COLO668 (cell line): ENCODE data around the gene ARHGEF25.

Source experiments
- DNase-seq: peaks from one replicate; lab custom pipeline; 2025; ENCODE audit not compliant: unreplicated experiment; lab: John Stamatoyannopoulos, UW

The ARHGEF25 gene

GRCh38 chr12:57584690-57585089, 26.5 kb upstream of the ARHGEF25 start:
- DNase-seq = no peak

DNA sequence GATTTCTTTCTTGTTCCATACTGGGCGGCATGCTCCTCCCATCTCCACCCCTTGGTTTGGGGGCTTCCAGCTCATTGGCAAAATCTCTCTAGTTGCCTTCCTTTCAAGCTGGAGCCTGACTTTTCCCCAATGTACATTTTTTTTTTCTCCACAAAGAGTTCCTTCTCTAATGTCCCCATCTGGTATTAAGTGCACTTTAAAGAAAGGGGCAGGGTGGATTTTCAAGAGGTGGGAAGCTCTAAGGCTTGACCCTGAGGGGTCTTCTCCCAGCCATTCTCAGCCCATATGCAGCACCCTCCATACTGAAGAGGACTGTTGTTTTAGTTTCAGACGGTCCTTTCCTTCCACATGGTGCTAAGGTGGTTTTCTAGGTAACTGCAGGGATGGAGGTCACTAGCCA, 26.1 kb upstream of the ARHGEF25 start:
- DNase-seq = no peak

DNA sequence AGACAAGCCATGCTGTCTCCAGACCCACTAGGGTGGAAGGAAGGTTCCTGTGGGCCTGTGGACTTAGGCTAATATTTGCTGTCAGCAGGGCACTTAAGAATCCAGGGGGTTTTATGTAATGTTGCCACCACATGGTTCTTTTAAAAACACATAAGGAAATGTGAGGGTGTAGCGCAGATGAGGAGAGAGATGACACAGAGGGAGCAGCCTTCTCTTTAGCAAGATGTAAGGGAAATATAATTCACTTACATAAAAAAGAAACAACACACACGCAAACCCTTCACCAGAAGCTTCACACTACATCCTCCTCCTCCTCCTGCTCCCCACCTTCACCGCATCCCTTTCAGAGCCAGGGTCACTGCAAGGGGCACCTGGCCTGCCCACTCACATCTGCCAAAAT, 25.1 kb upstream of the ARHGEF25 start:
- no peak for DNase-seq

DNA sequence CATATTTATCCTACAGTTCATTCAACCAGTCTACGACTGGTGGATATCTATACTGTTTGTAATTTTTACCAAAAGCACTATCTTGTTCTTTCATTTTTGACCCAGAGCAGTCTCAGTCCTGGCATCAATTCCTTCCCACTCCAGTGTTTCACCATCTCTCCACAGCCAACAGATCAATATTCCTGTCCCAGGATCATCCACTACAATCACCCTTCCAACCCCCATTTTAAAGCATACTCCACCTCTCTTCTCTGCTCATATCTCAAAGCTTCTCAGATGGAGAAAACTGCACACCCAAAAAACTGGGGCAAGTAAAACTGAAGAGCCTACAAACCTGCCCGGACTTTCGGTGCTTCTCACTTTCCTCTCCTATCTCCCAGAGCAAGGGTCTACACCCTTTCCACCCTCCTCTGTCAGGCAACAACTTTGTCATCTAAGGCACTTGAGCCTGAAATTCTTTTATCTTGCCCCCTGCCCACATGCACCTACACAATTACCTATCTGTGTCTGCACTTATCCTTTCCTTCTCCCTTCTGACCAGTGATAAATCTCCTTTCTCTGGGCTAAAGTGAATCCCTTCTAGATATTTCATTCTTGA, 24.3 kb upstream of the ARHGEF25 start:
- no peak for DNase-seq

DNA sequence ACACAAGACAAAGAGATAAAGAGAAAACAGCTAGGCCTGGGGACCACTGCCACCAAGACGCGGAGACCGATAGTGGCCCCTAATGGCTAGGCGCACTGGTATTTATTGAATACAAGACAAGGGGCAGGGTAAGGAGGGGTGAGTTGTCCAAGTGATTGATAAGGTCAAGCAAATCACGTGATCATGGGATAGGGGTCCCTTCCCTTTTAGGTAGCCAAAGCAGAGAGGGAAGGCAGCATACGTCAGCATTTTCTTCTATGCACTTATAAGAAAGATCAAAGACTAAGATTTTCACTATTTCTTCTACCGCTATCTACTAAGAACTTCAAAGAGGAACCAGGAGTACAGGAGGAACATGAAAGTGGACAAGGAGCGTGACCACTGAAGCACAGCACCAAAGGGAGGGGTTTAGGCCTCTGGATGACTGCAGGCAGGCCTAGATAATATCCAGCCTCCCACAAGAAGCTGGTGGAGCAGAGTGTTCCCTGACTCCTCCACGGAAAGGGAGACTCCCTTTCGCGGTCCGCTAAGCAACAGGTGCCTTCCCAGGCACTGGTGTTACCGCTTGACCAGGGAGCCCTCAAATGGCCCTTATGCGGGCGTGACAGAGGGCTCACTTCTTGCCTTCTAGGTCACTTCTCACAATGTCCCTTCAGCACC, 22.2 kb upstream of the ARHGEF25 start:
- DNase-seq = peak; percentile 7

- DNase-seq = no peak
Observed at GRCh38 chr12:57590479-57590863, 20.8 kb upstream of the ARHGEF25 start.

DNA sequence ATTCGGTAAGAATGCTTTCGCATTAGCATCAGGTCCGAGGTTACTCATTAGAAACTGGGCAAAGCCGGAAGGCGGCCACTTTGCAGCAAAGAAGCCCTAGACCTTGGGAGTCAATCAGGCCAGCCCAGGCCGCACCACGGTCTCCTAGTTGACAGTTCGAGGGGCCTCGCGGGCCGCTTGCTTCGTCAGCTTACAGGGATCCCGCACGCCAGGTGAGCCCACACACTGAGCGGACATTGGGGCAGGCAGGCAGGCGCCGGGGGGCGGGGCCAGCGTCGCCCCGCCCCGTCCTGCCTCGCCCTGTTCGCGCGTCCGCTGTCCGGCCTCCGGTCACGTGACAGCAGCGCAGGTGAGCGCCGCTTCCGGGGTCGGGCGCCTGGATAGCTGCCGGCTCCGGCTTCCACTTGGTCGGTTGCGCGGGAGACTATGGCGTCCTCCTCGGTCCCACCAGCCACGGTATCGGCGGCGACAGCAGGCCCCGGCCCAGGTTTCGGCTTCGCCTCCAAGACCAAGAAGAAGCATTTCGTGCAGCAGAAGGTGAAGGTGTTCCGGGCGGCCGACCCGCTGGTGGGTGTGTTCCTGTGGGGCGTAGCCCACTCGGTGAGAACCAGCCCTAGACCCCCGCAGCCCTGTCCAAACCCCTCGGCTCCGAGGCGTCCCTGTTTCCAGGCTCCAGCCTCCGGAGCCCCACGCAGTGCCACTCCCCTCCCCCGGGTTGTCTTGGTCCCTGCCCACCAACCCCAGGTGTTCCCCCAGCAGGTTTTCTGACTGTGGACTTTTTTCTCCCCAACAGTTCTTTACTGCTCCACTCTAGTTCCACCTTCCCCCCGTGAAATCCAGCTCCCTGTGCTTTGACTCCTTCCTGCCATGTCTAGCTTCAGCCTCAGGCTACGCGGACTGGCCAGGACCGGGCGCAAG, 20.1 kb upstream of the ARHGEF25 start, which contains the start of gene PIP4K2C:
Gene PIP4K2C (plus strand): TSS at position 329 of the 918 bp plus-strand sequence. CDS start 98 bp downstream, at position 427.
- peak; percentile 86 for DNase-seq

DNA sequence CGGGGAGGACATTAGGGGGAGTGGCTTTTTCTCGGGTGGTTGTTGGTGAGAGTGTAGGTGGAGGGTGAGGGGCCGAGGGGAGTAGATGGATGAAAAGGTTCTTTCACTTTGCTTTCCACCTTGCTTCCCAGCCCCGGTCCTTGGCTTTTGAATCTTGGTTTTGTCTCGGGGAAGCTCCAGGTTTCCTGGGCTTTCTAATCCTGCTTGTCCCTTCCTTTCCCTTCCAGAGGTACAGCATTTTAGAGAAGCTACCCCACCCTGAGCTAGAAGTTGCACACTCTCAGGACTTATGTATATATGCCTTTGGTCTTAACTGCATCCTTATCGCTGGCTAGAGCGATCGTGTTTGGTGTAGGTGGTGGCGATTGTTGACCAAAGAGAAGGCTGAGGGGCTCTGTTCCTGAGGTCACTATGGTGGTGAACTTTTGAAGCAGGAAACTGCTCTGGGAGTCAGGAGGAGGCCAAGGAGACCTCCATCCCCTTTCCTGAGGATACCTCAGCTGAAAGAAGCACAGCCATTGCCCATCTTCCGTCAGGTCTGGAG, 19.4 kb upstream of the ARHGEF25 start:
- DNase-seq = no peak

- DNase-seq = no peak
Observed at GRCh38 chr12:57592551-57593165, 18.6 kb upstream of the ARHGEF25 start.

GRCh38 chr12:57593187-57593586, 18.0 kb upstream of the ARHGEF25 start:
- no peak for DNase-seq

GRCh38 chr12:57600395-57600794, 10.8 kb upstream of the ARHGEF25 start:
- no peak for DNase-seq

DNA sequence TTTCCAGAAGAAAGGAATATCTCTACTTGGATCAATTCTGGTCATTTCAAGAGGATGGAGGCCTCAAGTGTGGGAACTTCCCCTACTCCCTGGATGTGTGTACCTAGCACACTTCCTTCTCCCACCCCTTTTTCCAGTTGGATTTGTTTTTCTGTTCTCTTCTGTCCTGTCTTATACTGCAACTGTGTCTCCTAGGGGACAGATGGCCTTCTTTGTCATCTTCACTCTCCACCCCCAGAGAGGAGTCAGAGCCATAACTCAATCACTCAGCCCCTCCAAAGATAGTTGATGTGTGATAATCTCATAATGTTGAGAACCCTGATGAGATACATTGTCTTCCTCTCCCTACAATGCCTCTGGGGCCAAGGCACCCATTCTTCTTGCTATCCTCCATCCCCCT, 8.7 kb upstream of the ARHGEF25 start:
- no peak for DNase-seq

GRCh38 chr12:57603324-57603723, 7.9 kb upstream of the ARHGEF25 start:
- DNase-seq = no peak

DNA sequence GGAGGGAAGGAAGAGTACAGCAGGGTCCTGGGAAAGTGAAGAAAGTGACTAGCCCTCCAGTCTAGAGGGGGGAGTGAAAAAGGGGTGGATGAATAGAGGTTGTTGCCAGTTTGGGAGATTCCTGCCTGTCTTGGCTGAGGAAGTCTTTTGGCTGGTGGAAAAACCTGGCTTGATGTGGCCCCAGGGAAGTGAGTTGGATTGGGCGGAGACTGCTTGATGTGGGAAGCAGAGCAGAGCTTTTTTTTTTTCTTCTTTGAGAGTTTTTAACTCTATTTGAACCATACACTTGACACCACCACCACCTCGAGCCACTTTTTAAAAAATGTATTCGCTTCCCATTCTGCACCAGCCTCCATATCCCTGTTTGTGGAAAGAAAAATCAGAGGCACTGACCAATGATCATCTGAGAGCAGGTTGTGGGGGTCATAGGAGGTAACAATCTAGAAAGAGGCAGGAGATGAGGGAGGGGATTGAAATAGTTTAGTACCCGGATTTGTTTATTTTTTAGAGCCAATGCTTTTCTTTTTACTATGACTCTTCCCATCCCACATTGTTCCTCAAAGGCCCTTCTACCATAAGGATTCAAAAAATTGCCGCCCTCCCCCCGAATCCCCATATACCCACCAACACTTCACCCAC, 7.3 kb upstream of the ARHGEF25 start:
- DNase-seq = no peak

GRCh38 chr12:57604454-57604991, 6.7 kb upstream of the ARHGEF25 start, which contains the start of gene DTX3:
Gene DTX3, plus strand, starts transcription at chr12:57604824. Its CDS starts 1,694 bp downstream, at chr12:57606518.
- DNase-seq = peak; percentile 20

DNA sequence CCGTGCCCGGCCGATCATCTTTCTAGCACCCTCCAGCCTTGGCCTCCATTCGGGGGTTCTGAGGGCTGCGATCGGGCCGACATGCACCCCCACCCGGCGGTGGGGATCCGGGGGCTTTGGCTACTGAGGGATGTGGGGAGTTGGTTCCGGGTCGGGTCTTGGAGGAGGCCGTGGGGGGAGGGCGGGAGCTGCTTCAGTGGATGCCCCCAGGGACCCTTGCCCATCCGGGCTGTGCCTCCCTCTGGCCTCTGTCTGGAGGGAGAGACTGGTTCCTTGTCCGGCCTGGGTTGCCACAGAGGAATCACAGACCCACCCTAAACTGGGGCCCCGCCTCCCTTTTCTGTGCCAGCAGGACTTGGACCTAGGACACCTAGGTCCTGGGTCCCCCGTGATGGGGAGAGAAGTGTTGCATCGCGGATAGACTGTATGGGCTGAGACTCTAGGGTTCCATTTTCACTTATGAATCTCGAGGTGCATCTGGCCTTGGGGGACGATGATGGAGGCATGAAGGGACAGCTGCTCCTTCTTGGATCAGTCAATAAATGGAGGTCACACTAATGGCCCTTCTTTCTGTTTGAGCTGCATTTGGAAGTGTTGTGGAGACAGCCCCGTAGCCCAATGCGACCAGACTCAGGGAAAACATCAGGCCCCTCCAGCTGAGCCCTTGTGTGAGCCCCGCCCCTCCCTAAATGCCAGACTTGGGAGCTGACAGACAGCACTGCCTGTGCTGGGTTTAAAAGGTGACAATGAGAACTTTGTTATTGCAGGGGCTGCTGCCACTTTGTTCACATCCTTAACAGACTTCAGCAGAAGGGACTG, 6.0 kb upstream of the ARHGEF25 start:
- peak; percentile 9 for DNase-seq

DNA sequence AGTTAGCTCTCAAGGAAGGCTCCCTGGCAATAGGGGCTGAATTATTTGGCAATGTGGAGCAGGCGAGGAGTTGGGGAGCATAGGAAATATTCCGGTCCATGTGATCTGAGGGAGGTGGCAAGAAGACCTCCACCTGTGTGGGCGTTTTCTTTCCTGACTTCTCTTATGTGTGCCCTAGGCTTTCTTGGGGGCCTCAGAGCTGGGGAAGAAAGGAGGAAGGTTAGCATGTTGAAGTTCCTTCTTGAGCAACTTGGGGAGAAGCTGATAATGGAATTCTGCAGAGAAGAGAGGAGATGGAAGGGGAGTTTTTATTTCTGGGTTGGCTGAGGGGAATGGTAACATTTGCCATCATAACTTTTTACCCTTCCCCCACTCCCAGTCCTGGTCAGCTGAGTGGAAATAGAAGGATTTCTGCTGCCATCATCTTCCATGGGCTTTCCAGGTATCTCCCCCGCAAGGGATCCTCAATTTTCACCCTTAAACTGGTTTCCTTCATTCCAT, 5.4 kb upstream of the ARHGEF25 start:
- DNase-seq = no peak

DNA sequence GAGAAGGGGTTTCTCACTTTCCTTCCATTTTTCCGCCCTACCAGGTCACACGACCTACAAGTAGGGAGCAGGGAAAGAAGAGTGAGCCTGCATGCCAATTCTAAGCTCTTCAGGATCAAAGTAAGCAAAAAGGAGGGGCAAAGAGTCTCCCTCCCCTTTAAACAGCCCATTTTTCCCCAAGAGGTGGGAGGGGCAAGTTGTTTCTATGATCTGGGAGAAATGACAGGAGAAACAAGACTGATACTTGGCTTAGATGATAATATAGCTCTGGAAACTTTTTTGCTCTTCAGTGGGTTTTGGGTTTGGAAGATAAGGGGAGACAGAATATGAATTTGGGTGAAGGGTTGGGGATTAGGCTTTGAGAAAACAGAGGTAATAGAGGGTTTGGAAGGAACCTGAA, 4.8 kb upstream of the ARHGEF25 start:
- DNase-seq = no peak

DNA sequence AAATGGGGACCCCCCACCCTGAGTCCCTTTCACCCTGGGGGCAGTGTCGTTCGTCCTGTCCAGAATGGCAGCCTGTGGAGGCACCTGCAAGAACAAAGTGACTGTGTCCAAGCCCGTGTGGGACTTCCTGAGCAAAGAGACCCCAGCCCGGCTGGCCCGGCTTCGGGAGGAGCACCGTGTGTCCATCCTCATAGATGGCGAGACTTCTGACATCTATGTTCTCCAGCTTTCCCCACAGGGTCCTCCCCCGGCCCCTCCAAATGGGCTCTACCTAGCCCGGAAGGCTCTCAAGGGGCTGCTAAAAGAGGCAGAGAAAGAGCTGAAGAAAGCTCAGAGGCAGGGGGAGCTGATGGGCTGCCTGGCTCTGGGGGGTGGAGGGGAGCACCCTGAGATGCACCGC, 4.4 kb upstream of the ARHGEF25 start:
- DNase-seq = no peak
